GM18505 (cell line): ENCODE data around the gene GGN.

Experiments
- ATAC-seq: cut with Tn5 transposase; IDR thresholded peaks from one replicate; pipeline ENCODE4 v1.9.1; 2021; ENCODE audit not compliant: unreplicated experiment
- POLR2A ChIP-seq: IDR thresholded peaks from 4 replicates; pipeline ENCODE4 v1.6.1; 2011; ENCODE audit warnings: borderline replicate concordance; ENCODE audit not compliant: insufficient read depth, insufficient read length; ENCODE audit errors: extremely low read depth

Gene GGN

GRCh38 chr19:38402967-38403674, 15.3 kb upstream of the GGN start, which contains the start of gene FAM98C:
TSS of gene FAM98C (plus strand) at chr19:38403093. CDS start at chr19:38403154, 61 bp downstream.
- no peak for TF ChIP-seq POLR2A
- peak; percentile 89 for ATAC-seq

- ATAC-seq = no peak
- peak; percentile 39 for TF ChIP-seq POLR2A
These were observed 14.8 kb upstream of the GGN start for GRCh38 chr19:38402623-38402966.

- TF ChIP-seq POLR2A = no peak
- no peak for ATAC-seq
These were observed 13.3 kb upstream of the GGN start for GRCh38 chr19:38401148-38401547.

- no peak for TF ChIP-seq POLR2A
- no peak for ATAC-seq
These were observed 12.5 kb upstream of the GGN start for GRCh38 chr19:38400361-38400760.

DNA sequence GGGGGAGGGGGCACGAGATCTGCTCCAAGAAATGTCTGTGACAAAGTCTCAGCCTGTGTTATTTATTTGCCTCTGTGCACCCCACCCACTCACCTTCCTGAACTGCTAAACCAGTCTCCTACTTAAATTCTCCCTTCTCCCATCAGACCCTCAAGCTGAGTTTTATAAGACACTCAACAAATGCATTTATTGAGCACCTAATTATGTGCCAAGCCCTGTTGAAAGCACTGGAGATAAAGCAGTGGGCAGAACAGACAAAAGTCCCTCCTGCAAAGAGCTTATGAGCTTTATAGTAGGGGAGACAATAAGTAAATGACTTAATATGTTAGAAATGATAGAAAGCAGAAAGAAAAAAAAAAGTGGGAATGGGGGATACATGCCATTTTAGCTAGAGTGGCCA, 11.7 kb upstream of the GGN start:
- ATAC-seq = no peak

GRCh38 chr19:38399081-38399480, 11.2 kb upstream of the GGN start:
- no peak for ATAC-seq
- no peak for TF ChIP-seq POLR2A

More for the DNA sequence above, 11.7 kb upstream of the GGN start:
- TF ChIP-seq POLR2A = no peak

DNA sequence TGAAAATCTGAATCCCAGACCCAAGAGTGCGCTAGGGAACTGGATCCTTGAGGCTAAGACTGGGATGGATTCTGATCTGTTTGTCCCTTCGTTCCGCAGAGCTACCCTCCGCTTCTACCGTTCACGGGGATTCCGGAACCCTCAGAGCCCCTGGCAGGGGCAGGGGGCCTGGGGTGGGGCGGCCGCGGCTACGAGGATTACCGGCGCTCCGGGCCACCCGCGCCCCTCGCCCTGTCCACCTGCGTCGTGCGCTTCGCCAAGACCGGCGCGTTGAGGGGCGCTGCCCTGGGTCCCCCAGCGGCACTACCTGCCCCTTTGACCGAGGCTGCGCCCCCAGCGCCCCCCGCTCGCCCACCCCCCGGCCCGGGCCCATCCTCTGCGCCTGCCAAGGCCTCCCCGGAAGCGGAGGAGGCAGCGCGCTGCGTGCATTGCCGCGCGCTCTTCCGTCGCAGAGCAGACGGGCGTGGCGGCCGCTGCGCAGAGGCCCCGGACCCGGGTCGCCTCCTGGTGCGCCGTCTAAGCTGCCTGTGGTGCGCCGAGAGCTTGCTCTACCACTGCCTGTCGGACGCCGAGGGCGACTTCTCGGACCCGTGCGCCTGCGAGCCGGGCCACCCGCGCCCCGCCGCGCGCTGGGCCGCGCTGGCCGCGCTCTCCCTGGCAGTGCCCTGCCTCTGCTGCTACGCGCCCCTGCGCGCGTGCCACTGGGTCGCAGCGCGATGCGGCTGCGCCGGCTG, 7.7 kb upstream of the GGN start:
- TF ChIP-seq POLR2A = no peak
- ATAC-seq = no peak

GRCh38 chr19:38394488-38394887, 6.7 kb upstream of the GGN start:
- TF ChIP-seq POLR2A = no peak
- no peak for ATAC-seq

DNA sequence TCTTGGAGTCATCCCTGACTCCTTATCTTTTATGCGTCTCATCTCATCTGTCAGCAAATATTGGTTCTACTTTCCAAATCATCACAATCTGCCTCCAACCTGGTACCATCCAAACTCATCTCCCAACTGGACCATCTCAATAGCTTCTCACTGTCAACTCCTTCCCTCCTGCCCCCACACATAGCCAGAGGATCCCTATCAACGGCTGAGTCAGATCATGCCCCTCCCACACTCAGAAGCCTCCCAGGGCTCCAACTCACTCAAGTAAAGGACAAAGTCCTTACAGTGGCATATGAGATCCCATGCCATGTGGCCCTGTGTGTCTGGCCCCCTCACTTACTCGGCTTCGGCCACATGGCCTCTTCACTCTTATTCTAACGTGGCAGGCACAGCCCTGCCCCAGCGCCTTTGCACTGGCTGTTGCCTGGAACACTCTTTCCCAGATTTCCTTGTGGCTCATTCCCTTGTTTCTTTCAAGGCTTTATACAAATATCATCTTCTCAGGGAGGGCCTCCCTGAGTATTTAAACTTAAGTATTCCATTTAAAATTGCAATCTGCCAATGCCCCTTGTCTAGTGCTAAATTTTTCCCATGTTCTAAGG, 5.0 kb upstream of the GGN start:
- no peak for TF ChIP-seq POLR2A
- ATAC-seq = no peak

DNA sequence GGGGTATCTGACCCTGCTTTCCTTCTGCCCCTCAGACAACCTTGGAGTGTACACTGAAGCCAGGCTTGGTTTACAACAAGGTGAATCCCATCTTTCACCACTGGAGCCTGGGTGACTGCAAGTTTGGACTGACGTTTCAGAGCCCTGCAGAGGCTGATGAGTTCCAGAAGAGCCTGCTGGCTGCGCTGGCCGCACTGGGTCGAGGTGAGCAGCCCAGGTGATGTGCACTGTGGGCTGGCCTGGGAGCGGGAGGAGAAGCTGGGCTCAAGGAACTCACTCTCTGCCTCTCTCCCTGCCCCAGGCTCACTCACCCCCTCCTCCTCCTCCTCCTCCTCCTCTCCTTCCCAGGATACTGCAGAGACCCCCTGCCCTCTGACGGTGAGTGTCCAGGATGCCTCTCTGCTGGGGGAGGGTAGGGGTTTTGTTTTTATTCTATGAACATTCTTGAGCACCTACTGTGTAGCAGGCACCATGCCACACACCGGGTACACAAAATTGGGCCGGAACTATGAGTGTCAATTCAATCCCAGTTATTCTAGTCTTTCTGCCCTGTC, 4.2 kb upstream of the GGN start:
- no peak for ATAC-seq
- TF ChIP-seq POLR2A = no peak

DNA sequence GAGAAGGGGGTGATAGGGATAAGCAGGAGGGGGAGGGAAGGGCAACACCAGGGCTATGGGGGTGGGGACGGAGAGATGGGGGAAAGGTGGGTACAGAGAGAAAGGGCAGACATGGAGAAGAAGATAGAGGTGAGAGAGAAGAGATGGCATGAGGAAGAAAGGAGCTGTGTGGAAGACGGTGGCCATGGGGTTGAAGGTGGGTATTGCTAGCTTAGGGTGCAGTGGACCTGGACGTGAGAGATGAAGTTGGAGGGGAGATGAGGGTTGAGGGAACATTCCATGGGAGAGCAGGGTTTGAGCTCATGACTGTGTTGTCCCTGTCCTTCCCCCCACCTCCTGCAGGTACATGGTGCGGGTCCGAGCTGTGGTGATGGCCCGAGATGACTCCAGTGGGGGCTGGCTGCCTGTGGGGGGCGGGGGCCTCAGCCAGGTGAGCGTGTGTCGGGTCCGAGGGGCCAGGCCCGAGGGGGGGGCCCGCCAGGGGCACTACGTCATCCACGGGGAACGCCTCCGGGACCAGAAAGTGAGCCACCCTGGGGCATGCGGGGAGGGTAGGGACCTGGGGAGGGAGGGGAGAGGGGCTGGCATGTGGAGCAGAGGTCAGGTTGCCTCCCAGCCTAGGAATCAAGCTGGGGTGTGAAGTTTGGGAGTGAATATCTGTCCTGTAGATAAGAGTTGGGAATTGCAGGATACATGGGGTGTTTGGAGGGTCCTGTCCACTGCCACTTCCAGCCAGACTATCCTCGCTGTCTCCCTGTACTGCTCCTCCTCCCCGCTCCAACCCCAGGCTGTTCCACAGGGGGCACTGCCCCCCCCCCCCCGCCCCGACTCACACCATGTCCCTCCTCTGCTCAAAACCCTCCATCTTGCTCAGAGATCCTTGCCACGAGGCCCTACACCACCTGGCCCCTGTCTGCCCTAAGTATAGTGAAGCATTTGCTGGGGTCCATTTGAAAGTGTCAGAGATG, 2.4 kb upstream of the GGN start:
- TF ChIP-seq POLR2A = no peak
- no peak for ATAC-seq

DNA sequence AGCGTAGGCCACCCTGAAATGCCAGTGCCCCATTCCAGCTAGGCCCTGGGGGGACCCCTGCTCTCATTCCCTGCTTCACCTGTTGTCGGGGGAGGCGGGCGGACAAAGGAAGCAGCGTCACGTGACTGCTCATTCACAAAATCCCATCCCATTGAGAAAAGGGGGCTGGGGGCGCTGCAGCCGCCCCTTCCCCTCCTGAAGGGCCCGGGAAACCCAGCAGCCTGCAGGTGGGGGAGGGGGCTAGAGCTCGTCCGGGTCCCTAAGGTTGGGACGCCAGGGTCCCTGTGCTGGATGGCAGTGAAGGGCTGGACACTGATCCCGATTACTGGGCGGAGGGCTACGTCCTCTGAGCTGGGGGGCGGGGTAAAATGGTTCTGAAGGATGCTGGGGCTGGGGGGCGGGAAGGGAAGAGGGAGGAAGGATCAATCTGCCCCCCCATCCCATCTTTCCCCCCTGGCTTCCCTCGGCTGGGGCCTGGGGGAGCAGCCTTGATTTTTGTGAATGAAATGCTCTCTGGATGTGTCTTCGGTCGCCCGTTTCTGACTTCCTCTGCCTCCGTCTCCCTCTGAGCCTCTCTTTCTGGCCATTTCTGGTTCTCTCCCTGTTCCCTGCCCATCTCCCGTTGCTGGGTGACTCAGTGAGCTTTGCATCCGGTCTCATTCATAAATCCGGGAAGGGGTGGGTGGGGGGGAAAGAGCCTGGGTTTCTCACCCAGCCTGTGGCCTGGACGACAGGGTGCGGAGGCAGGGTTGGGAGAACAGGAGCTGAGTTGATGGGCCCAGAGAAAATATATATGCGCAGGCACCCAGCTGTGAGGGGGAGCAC, 1.5 kb upstream of the GGN start:
- no peak for TF ChIP-seq POLR2A
- no peak for ATAC-seq

GRCh38 chr19:38388349-38389100, 691 bp upstream of the GGN start, which contains the start of gene SPRED3:
TSS of gene SPRED3 (plus strand) at chr19:38388697. CDS start at chr19:38390303, 1,606 bp downstream.
- no peak for ATAC-seq
- TF ChIP-seq POLR2A = no peak
